SK-N-SH (cell line): Measurements from ENCODE around the gene ZNF662. TPM values are rescaled to one million over a fixed set of nuclear protein-coding genes. Genes with fewer than 3 reads are reported as not detected.
"Not testable (repeated sequence)": the region's sequence is repeated elsewhere in the genome, so short reads cannot be mapped to it uniquely, and the experiment has no call there.

ENCODE experiments used
- CTCF ChIA-PET: fragments of 300-600, 350-600 bp; formaldehyde crosslinking; extraction: SDS; loops from one replicate; lab custom pipeline; 2021; lab: Yijun Ruan, JAX
- POLR2A ChIA-PET: fragments of 350-600 bp; sonication (Branson Sonifier 250); formaldehyde crosslinking; extraction: SDS; loops from one replicate; lab custom pipeline; 2020; ENCODE audit warnings: antibody characterized with exemption, inconsistent platforms; lab: Yijun Ruan, JAX
- DNase-seq: peaks from one replicate; pipeline ENCODE4 v3.0.0; 2012
- H2AFZ ChIP-seq: fragments of 200-600 bp; sonication (generic); 2 replicates; pipeline ENCODE4 v1.8.1; 2016; ENCODE audit warnings: antibody characterized with exemption, mild to moderate bottlenecking, low read depth
- H3F3A ChIP-seq: fragments of 200-600 bp; sonication (generic); replicated peaks from 2 replicates; pipeline ENCODE3; 2016; ENCODE audit warnings: antibody characterized with exemption, mild to moderate bottlenecking; ENCODE audit not compliant: insufficient read depth
- H3K27ac ChIP-seq, 2 experiments: fragments of 200-500 bp in 1 of 2; fragments of 200-600 bp in 1 of 2; sonication (Bioruptor generic) in 1 of 2; sonication (generic), shearing (Covaris generic) in 1 of 2; 2 replicates each; pipeline versions ENCODE4 v1.5.1 to v1.6.1; 2014 to 2016; ENCODE audit warnings: low read depth in 2 of 2, inconsistent platforms in 1 of 2, low read length in 1 of 2, mild to moderate bottlenecking in 1 of 2, mixed read lengths in 1 of 2
- H3K27me3 ChIP-seq: fragments of 200-600 bp; sonication (generic), shearing (Covaris generic); 2 replicates; pipeline ENCODE4 v1.6.1; 2016; ENCODE audit warnings: mixed run types; ENCODE audit not compliant: insufficient read depth
- H3K36me3 ChIP-seq, 2 experiments: fragments of 200-500 bp in 1 of 2; fragments of 200-600 bp in 1 of 2; sonication (Bioruptor generic) in 1 of 2; sonication (generic) in 1 of 2; replicated peaks in 1 of 2; 2 replicates each; pipeline versions ENCODE3 to v1.5.1; 2014 to 2016; ENCODE audit warnings: low read length in 1 of 2, mild to moderate bottlenecking in 1 of 2; ENCODE audit not compliant: insufficient read depth in 2 of 2, control insufficient read depth in 1 of 2
- H3K4me1 ChIP-seq, 2 experiments: fragments of 200-500 bp in 1 of 2; fragments of 200-600 bp in 1 of 2; sonication (Bioruptor generic) in 1 of 2; sonication (generic), shearing (Covaris generic) in 1 of 2; 2 replicates each; pipeline versions ENCODE4 v1.5.1 to v1.6.1; 2014 to 2016; ENCODE audit warnings: low read depth in 1 of 2, low read length in 1 of 2, mixed run types in 1 of 2; ENCODE audit not compliant: insufficient read depth in 2 of 2, control insufficient read depth in 1 of 2
- H3K4me2 ChIP-seq: fragments of 200-600 bp; sonication (generic), shearing (Covaris generic); 2 replicates; pipeline ENCODE4 v1.6.1; 2017; ENCODE audit warnings: mixed run types
- H3K4me3 ChIP-seq, 2 experiments: fragments of 200-500 bp in 1 of 2; fragments of 200-600 bp in 1 of 2; sonication (Bioruptor generic) in 1 of 2; sonication (generic), shearing (Covaris generic) in 1 of 2; 2 replicates each; pipeline versions ENCODE4 v1.5.1 to v1.8.1; 2014 to 2016; ENCODE audit warnings: low read depth in 2 of 2, inconsistent platforms in 1 of 2, low read length in 1 of 2, mild to moderate bottlenecking in 1 of 2, mixed read lengths in 1 of 2, moderate library complexity in 1 of 2
- H3K79me2 ChIP-seq: fragments of 200-600 bp; sonication (generic); 2 replicates; pipeline ENCODE4 v1.8.1; 2017; ENCODE audit warnings: mild to moderate bottlenecking; ENCODE audit not compliant: insufficient read depth
- H3K9ac ChIP-seq: fragments of 200-600 bp; sonication (generic); 2 replicates; pipeline ENCODE4 v1.6.1; 2017; ENCODE audit warnings: mixed run types
- H3K9me2 ChIP-seq: fragments of 200-600 bp; sonication (generic); 2 replicates; pipeline ENCODE4 v1.6.1; 2017; ENCODE audit warnings: mixed run types
- H3K9me3 ChIP-seq: fragments of 200-600 bp; sonication (generic); 2 replicates; pipeline ENCODE4 v1.6.1; 2017; ENCODE audit warnings: mixed run types, mild to moderate bottlenecking, moderate library complexity
- H4K20me1 ChIP-seq: fragments of 200-600 bp; sonication (generic); 2 replicates; pipeline ENCODE4 v1.6.1; 2017; ENCODE audit warnings: mild to moderate bottlenecking, mixed run types; ENCODE audit not compliant: insufficient read depth
- CHD2 ChIP-seq: fragments of 150-350 bp; IDR thresholded peaks from 2 replicates; pipeline ENCODE4 v1.6.1; 2018; ENCODE audit warnings: low read length; ENCODE audit not compliant: partially characterized antibody
- EP300 ChIP-seq, 2 experiments: IDR thresholded peaks; 2 replicates each; pipeline versions ENCODE4 v1.4.0 to v1.6.1; 2012; ENCODE audit warnings: borderline replicate concordance in 1 of 2, low read depth in 1 of 2, low read length in 1 of 2
- FOXJ3 ChIP-seq: sonication (generic); formaldehyde crosslinking; IDR thresholded peaks from 2 replicates; pipeline ENCODE4 v1.5.1; 2020; ENCODE audit warnings: mild to moderate bottlenecking, missing genetic modification reagents
- FOXM1 ChIP-seq: IDR thresholded peaks from 2 replicates; pipeline ENCODE4 v1.4.0; 2012; ENCODE audit warnings: low read depth, mild to moderate bottlenecking
- GATA2 ChIP-seq: sonication (generic); formaldehyde crosslinking; IDR thresholded peaks from 2 replicates; pipeline ENCODE4 v1.5.0; 2020; ENCODE audit warnings: mild to moderate bottlenecking, missing genetic modification reagents
- NFIC ChIP-seq: IDR thresholded peaks from 2 replicates; pipeline ENCODE4 v1.4.0; 2012; ENCODE audit warnings: borderline replicate concordance
- PBX3 ChIP-seq: IDR thresholded peaks from 2 replicates; pipeline ENCODE4; 2012
- POLR2AphosphoS5 ChIP-seq: IDR thresholded peaks from 2 replicates; pipeline ENCODE4 v1.6.1; 2012; ENCODE audit warnings: low read depth, low read length
- RAD21 ChIP-seq: IDR thresholded peaks from 2 replicates; pipeline ENCODE4 v1.6.1; 2012; ENCODE audit warnings: mild to moderate bottlenecking, low read length
- SIN3A ChIP-seq: IDR thresholded peaks from 2 replicates; pipeline ENCODE4 v1.6.1; 2012; ENCODE audit warnings: low read depth, mild to moderate bottlenecking, low read length, moderate library complexity, borderline replicate concordance
- TCF12 ChIP-seq: IDR thresholded peaks from 2 replicates; pipeline ENCODE4 v1.4.0; 2012
- TEAD4 ChIP-seq: IDR thresholded peaks from 2 replicates; pipeline ENCODE4 v1.4.0; 2012; ENCODE audit warnings: mild to moderate bottlenecking, borderline replicate concordance; ENCODE audit not compliant: insufficient read depth
- YY1 ChIP-seq: IDR thresholded peaks from 2 replicates; pipeline ENCODE4 v1.4.0; 2012; ENCODE audit warnings: low read depth, mild to moderate bottlenecking
- WGBS: methylation state at CpG from one replicate; pipeline ENCODE4 v1.1.6; 2017; ENCODE audit warnings: low lambda C conversion rate; 5-methylcytosine and 5-hydroxymethylcytosine counted together
- polyA plus RNA-seq, 3 experiments: library from polyadenylated mRNA; depleted of rRNA; stranded (reverse); fragments of >200 nt; gene quantifications; 2 replicates each; pipeline ENCODE4 v1.2.3, GENCODE V29; 2012
- TF ChIP-seq, protein P1 (sequence below): IDR thresholded peaks from 2 replicates; pipeline ENCODE4 v1.4.0; 2012; ENCODE audit warnings: low read depth
- TF ChIP-seq, protein P2 (sequence below): IDR thresholded peaks from 2 replicates; pipeline ENCODE4 v1.4.0; 2012; ENCODE audit warnings: low read depth, borderline replicate concordance
- TF ChIP-seq, protein P3 (sequence below): fragments of 200-600 bp; sonication (generic); IDR thresholded peaks from 2 replicates; pipeline ENCODE4 v1.6.1; 2017; ENCODE audit warnings: antibody characterized with exemption, mild to moderate bottlenecking, moderate library complexity
- TF ChIP-seq, protein P4 (sequence below): IDR thresholded peaks from 2 replicates; pipeline ENCODE4 v1.4.0; 2012; ENCODE audit warnings: low read depth, borderline replicate concordance

ZNF662 gene
- polyA plus RNA-seq, 1 of the 3 experiments (the other 2 are of a cell fraction) = 0.30 TPM

- TF ChIP-seq, protein P1, sequence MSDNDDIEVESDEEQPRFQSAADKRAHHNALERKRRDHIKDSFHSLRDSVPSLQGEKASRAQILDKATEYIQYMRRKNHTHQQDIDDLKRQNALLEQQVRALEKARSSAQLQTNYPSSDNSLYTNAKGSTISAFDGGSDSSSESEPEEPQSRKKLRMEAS = no peak; the same call in 1 of the 2 replicates
- no peak for TF ChIP-seq SIN3A
- TF ChIP-seq, protein P2, sequence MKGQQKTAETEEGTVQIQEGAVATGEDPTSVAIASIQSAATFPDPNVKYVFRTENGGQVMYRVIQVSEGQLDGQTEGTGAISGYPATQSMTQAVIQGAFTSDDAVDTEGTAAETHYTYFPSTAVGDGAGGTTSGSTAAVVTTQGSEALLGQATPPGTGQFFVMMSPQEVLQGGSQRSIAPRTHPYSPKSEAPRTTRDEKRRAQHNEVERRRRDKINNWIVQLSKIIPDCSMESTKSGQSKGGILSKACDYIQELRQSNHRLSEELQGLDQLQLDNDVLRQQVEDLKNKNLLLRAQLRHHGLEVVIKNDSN = no peak
- TF ChIP-seq CHD2 = no peak
- no peak for TF ChIP-seq EP300 (IDR thresholded peaks at IDR 0.05; ENCODE audit: borderline replicate concordance in 1 of 2, low read depth in 1 of 2, low read length in 1 of 2)
- TF ChIP-seq TEAD4 = no peak
- TF ChIP-seq NFIC = no peak
- TF ChIP-seq, protein P3, sequence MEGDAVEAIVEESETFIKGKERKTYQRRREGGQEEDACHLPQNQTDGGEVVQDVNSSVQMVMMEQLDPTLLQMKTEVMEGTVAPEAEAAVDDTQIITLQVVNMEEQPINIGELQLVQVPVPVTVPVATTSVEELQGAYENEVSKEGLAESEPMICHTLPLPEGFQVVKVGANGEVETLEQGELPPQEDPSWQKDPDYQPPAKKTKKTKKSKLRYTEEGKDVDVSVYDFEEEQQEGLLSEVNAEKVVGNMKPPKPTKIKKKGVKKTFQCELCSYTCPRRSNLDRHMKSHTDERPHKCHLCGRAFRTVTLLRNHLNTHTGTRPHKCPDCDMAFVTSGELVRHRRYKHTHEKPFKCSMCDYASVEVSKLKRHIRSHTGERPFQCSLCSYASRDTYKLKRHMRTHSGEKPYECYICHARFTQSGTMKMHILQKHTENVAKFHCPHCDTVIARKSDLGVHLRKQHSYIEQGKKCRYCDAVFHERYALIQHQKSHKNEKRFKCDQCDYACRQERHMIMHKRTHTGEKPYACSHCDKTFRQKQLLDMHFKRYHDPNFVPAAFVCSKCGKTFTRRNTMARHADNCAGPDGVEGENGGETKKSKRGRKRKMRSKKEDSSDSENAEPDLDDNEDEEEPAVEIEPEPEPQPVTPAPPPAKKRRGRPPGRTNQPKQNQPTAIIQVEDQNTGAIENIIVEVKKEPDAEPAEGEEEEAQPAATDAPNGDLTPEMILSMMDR = peak; percentile 78
- no peak for TF ChIP-seq YY1
Observed at GRCh38 chr3:42880601-42881451, 25.1 kb upstream of the ZNF662 start (continued).

GRCh38 chr3:42883251-42883930 lies 22.6 kb upstream of the ZNF662 start:
- H3K4me2 ChIP-seq, H3K4me1 ChIP-seq, DNase-seq, H4K20me1 ChIP-seq, H3K27ac ChIP-seq, H3K4me3 ChIP-seq, H3K79me2 ChIP-seq, H3K36me3 ChIP-seq, H3K27me3 ChIP-seq, H2AFZ ChIP-seq, H3K9me2 ChIP-seq, H3F3A ChIP-seq, H3K9me3 ChIP-seq, H3K9ac ChIP-seq, POLR2A ChIA-PET: not testable (repeated sequence)
- WGBS = 28% methylated on average over 6 of the region's 6 CpGs
- CTCF ChIA-PET = interaction anchor here (0.6 to 2.9 kb wide), 4 partner anchors 43 to 1793 kb away, joined by 3 to 38 read pairs (median 12); partner anchors contain the start of gene HIGD1A

DNA sequence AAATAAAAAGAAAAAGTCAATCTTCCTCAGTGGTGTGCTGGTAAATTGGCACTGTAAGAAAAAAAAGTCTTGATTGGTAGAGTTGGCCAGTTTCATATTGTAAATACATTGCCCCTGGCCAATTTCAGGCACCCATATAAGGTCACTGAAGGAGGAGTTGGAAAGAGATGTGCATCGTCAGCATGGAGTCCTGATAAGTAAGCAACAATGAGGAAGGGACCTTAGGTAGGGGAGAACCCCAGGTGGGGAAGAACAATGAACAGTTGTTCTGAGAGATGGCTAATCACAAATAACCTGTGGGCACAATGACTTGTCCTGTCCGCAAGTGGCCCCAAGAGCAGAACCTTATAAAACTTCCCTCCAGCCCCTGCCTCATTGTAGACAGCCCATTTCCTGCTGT lies 21.6 kb upstream of the ZNF662 start:
- no peaks in the 10 kb centered on the region for H4K20me1 ChIP-seq
- CTCF ChIA-PET = interaction anchor here (2.6 kb wide), 1 partner anchor 53 kb away, joined by 9 read pairs; no protein-coding TSS in a partner anchor
- H3K36me3 ChIP-seq = no peaks in the 10 kb centered on the region
- H3K9ac ChIP-seq = no peak overlapping the region
- H3K4me1 ChIP-seq = peaks cover 0 to 10% of the 10 kb centered on the region in 2 experiments; a peak in 1 of 4 replicates
- H3K27me3 ChIP-seq = 0 out of 2 replicates have a peak, but pooled peaks cover 7% of the 10 kb centered on the region
- no peaks in the 10 kb centered on the region for H3K9me3 ChIP-seq
- H3K4me2 ChIP-seq = no peak overlapping the region
- WGBS = 77% methylated on average over 2 of the region's 2 CpGs
- H3K9me2 ChIP-seq = no peaks in the 10 kb centered on the region
- H3K27ac ChIP-seq = no peak overlapping the region
- H3K4me3 ChIP-seq = no peak overlapping the region
- H2AFZ ChIP-seq = no peak overlapping the region
- DNase-seq = no peak
- no peaks in the 10 kb centered on the region for H3K79me2 ChIP-seq
- POLR2A ChIA-PET = no interaction called here
- peaks cover 5% of the 10 kb centered on the region for H3F3A ChIP-seq
- TF ChIP-seq TCF12 (no peak), GATA2 (CRISPR knock-in tag) (no peak), EP300 (IDR thresholded peaks at IDR 0.05; ENCODE audit: borderline replicate concordance in 1 of 2, low read depth in 1 of 2, low read length in 1 of 2) (no peak), PBX3 (no peak), POLR2AphosphoS5 (no peak), RAD21 (no peak), FOXJ3 (CRISPR knock-in tag) (no peak), FOXM1 (no peak)
- TF ChIP-seq, protein P2 = no peak
- TF ChIP-seq, protein P4, sequence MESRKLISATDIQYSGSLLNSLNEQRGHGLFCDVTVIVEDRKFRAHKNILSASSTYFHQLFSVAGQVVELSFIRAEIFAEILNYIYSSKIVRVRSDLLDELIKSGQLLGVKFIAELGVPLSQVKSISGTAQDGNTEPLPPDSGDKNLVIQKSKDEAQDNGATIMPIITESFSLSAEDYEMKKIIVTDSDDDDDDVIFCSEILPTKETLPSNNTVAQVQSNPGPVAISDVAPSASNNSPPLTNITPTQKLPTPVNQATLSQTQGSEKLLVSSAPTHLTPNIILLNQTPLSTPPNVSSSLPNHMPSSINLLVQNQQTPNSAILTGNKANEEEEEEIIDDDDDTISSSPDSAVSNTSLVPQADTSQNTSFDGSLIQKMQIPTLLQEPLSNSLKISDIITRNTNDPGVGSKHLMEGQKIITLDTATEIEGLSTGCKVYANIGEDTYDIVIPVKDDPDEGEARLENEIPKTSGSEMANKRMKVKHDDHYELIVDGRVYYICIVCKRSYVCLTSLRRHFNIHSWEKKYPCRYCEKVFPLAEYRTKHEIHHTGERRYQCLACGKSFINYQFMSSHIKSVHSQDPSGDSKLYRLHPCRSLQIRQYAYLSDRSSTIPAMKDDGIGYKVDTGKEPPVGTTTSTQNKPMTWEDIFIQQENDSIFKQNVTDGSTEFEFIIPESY = no peak
